ENCODE data around the gene CRIP1.

The CRIP1 gene

GRCh38 chr14:105532735-105533141, 46.1 kb downstream of the CRIP1 start:
- no peaks in the 10 kb centered on the region for H3K4me1 ChIP-seq
- peak; percentile 61 for DNase-seq
- 0 out of 2 replicates have a peak, but pooled peaks cover 2% of the 10 kb centered on the region for H3K9me3 ChIP-seq
- H3K36me3 ChIP-seq, result no peaks in the 10 kb centered on the region; the same call in 1 of the 2 replicates
- TF ChIP-seq CTCF (IDR thresholded peaks at IDR 0.05; ENCODE audit: low read depth, low read length), result peak; percentile 58
- H3K27me3 ChIP-seq, result peaks cover 14% of the 10 kb centered on the region; the same call in 1 of the 2 replicates
- H3K4me3 ChIP-seq (ENCODE audit: low read depth, low read length), result no peak overlapping the region

- no peak for DNase-seq
- Histone ChIP-seq H3K27me3 (peaks cover 18% of the 10 kb centered on the region; the same call in 1 of the 2 replicates), H3K4me1 (no peaks in the 10 kb centered on the region), H3K9me3 (0 out of 2 replicates have a peak, but pooled peaks cover 2% of the 10 kb centered on the region), H3K4me3 (ENCODE audit: low read depth, low read length) (no peak overlapping the region), H3K36me3 (no peaks in the 10 kb centered on the region; the same call in 1 of the 2 replicates)
- no peak for TF ChIP-seq CTCF (IDR thresholded peaks at IDR 0.05; ENCODE audit: low read depth, low read length)
Measured at GRCh38 chr14:105533391-105533790, 46.7 kb downstream of the CRIP1 start.

GRCh38 chr14:105533811-105534498, 47.3 kb downstream of the CRIP1 start:
- no peak for DNase-seq
- Histone ChIP-seq H3K4me1 (no peaks in the 10 kb centered on the region), H3K36me3 (no peaks in the 10 kb centered on the region; the same call in 1 of the 2 replicates), H3K27me3 (peaks cover 18% of the 10 kb centered on the region; the same call in 1 of the 2 replicates), H3K9me3 (no peaks in the 10 kb centered on the region), H3K4me3 (ENCODE audit: low read depth, low read length) (no peak overlapping the region)
- no peak for TF ChIP-seq CTCF (IDR thresholded peaks at IDR 0.05; ENCODE audit: low read depth, low read length)

- DNase-seq, result no peak
- Histone ChIP-seq H3K27me3 (peaks cover 18% of the 10 kb centered on the region; the same call in 1 of the 2 replicates), H3K4me1 (no peaks in the 10 kb centered on the region), H3K4me3 (ENCODE audit: low read depth, low read length) (no peak overlapping the region), H3K9me3 (no peaks in the 10 kb centered on the region), H3K36me3 (no peaks in the 10 kb centered on the region)
- no peak for TF ChIP-seq CTCF (IDR thresholded peaks at IDR 0.05; ENCODE audit: low read depth, low read length)
Measured at GRCh38 chr14:105534586-105534985, 47.9 kb downstream of the CRIP1 start.

GRCh38 chr14:105536051-105536450, 49.4 kb downstream of the CRIP1 start:
- Histone ChIP-seq H3K4me1 (no peaks in the 10 kb centered on the region), H3K4me3 (ENCODE audit: low read depth, low read length) (no peak overlapping the region), H3K27me3 (peaks cover 27% of the 10 kb centered on the region; the same call in 1 of the 2 replicates), H3K36me3 (no peaks in the 10 kb centered on the region), H3K9me3 (no peaks in the 10 kb centered on the region)
- no peak for DNase-seq
- no peak for TF ChIP-seq CTCF (IDR thresholded peaks at IDR 0.05; ENCODE audit: low read depth, low read length)

Measured in BE2C (cell line).